SU-DHL-6 (cell line): ENCODE results near the gene APBB2.

Source experiments
- CTCF ChIP-seq: fragments of 200-600 bp; sonication (generic); IDR thresholded peaks from one replicate; pipeline ENCODE4 v1.5.1; 2017; ENCODE audit warnings: antibody characterized with exemption, mild to moderate bottlenecking, low read length, moderate library complexity; ENCODE audit not compliant: insufficient read depth, poor library complexity, severe bottlenecking
- EZH2phosphoT487 ChIP-seq: fragments of 200-600 bp; sonication (generic), shearing (Covaris generic); conservative IDR thresholded peaks from 2 replicates; pipeline ENCODE4 v1.6.1; 2018; ENCODE audit warnings: mild to moderate bottlenecking, antibody characterized with exemption, low read length, moderate library complexity, mixed read lengths

GRCh38 chr4:41024556-41025491, 189.5 kb downstream of the APBB2 start:
- no peak for TF ChIP-seq EZH2phosphoT487
- no peak for TF ChIP-seq CTCF
